GM18517 (cell line): Measurements from ENCODE around the gene ASPN.
"Not testable (repeated sequence)": the region's sequence is repeated elsewhere in the genome, so short reads cannot be mapped to it uniquely, and the experiment has no call there.

ENCODE experiments used
- ATAC-seq: cut with Tn5 transposase; IDR thresholded peaks from one replicate; pipeline ENCODE4 v1.9.1; 2021; ENCODE audit warnings: mild to moderate bottlenecking, moderate library complexity; ENCODE audit not compliant: unreplicated experiment

Gene ASPN

GRCh38 chr9:92423612-92424011 lies 58.7 kb downstream of the ASPN start:
- ATAC-seq, result no peak

GRCh38 chr9:92422611-92423338 lies 59.5 kb downstream of the ASPN start:
- ATAC-seq, result no peak

- ATAC-seq, result no peak
Observed at GRCh38 chr9:92414566-92414965, 67.7 kb downstream of the ASPN start.

- not testable (repeated sequence) for ATAC-seq
Observed at GRCh38 chr9:92411157-92411556, 71.1 kb downstream of the ASPN start.

- no peak for ATAC-seq
Observed at GRCh38 chr9:92408747-92409478, 73.4 kb downstream of the ASPN start.

GRCh38 chr9:92407818-92408217 lies 74.5 kb downstream of the ASPN start:
- no peak for ATAC-seq

GRCh38 chr9:92406477-92406876 lies 75.8 kb downstream of the ASPN start:
- no peak for ATAC-seq
